Adrenal gland (tissue), 5 donors: ENCODE measurements around the gene PARP2.

ENCODE experiments used
- POLR2A ChIP-seq, 2 donors: fragments of 450-650 bp; IDR thresholded peaks; one replicate each; pipeline ENCODE4 v1.6.1; 2017; ENCODE audit warnings: antibody characterized with exemption in 2 of 2, mild to moderate bottlenecking in 2 of 2, moderate library complexity in 1 of 2
- TF ChIP-seq, protein P1 (sequence below), 6 experiments: fragments of 450-650 bp in 4 of 6; fragments of 200-600 bp in 2 of 6; sonication (generic) in 1 of 6; IDR thresholded peaks; 1 replicate in 5 of 6; 2 replicates in 1 of 6; pipeline versions ENCODE4 v1.5.1 to v1.8.0; 2016 to 2021; ENCODE audit warnings: antibody characterized with exemption in 6 of 6, mild to moderate bottlenecking in 2 of 6, moderate library complexity in 1 of 6
- donor health status: DM: no; HTN: no; CAD: no.

DNA sequence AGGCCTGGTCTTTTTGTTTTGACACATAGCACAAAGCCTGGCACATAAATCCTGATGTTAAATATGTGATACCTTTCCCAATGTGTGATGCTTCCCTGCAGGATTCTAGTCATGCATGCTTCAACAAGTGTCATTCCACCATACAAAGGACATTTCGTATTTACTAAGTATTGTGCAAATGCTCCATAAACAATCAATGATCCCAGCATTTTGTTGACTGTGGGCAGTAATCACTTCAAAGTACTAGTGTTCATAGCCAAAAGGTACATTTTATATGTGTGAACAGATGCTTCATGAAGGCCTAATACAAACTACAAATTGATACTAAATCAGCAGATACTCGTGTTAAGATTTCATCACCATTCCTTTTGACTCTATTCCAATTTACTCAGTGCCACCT lies 14.7 kb upstream of the PARP2 start:
- TF ChIP-seq, protein P1, sequence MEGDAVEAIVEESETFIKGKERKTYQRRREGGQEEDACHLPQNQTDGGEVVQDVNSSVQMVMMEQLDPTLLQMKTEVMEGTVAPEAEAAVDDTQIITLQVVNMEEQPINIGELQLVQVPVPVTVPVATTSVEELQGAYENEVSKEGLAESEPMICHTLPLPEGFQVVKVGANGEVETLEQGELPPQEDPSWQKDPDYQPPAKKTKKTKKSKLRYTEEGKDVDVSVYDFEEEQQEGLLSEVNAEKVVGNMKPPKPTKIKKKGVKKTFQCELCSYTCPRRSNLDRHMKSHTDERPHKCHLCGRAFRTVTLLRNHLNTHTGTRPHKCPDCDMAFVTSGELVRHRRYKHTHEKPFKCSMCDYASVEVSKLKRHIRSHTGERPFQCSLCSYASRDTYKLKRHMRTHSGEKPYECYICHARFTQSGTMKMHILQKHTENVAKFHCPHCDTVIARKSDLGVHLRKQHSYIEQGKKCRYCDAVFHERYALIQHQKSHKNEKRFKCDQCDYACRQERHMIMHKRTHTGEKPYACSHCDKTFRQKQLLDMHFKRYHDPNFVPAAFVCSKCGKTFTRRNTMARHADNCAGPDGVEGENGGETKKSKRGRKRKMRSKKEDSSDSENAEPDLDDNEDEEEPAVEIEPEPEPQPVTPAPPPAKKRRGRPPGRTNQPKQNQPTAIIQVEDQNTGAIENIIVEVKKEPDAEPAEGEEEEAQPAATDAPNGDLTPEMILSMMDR (IDR thresholded peaks at IDR 0.05) = no peak
- no peak for TF ChIP-seq POLR2A (IDR thresholded peaks at IDR 0.05)
